Sigmoid colon (tissue), 7 donors: Measurements from ENCODE around the gene COBL. TPM values are rescaled to one million over a fixed set of nuclear protein-coding genes. Genes with fewer than 3 reads are reported as not detected.

Experiments
- DNase-seq: peaks from one replicate; pipeline ENCODE4 v3.0.0-alpha.2; 2019
- H3K27ac ChIP-seq, 4 donors: fragments of 200-600 bp; sonication (generic); one replicate each; pipeline ENCODE4 v1.5.1; 2016 to 2019; ENCODE audit warnings: mild to moderate bottlenecking in 1 of 4
- H3K27me3 ChIP-seq, 3 donors: fragments of 200-600 bp; sonication (generic); one replicate each; pipeline ENCODE4 v1.5.1; 2019; ENCODE audit warnings: mild to moderate bottlenecking in 1 of 3
- H3K36me3 ChIP-seq, 4 donors: fragments of 200-600 bp; sonication (generic); one replicate each; pipeline ENCODE4 v1.5.1; 2016 to 2019
- H3K4me1 ChIP-seq, 4 donors: fragments of 200-600 bp; sonication (generic); one replicate each; pipeline ENCODE4 v1.5.1; 2017 to 2019
- H3K4me3 ChIP-seq, 4 donors: fragments of 200-600 bp; sonication (generic); one replicate each; pipeline ENCODE4 v1.5.1; 2017 to 2019; ENCODE audit warnings: mild to moderate bottlenecking in 2 of 4, moderate library complexity in 1 of 4
- H3K9me3 ChIP-seq, 4 donors: fragments of 200-600 bp in 3 of 4; sonication (generic) in 3 of 4; one replicate each; pipeline versions ENCODE4 v1.5.1 to v1.6.1; 2013 to 2019
- EP300 ChIP-seq, 4 donors: sonication (generic); formaldehyde crosslinking; IDR thresholded peaks; one replicate each; pipeline ENCODE4 v1.6.1; 2017; ENCODE audit warnings: antibody characterized with exemption in 4 of 4
- POLR2A ChIP-seq, 2 donors: fragments of 450-650 bp; IDR thresholded peaks; one replicate each; pipeline ENCODE4 v1.6.1; 2016; ENCODE audit warnings: antibody characterized with exemption in 2 of 2, mild to moderate bottlenecking in 2 of 2, moderate library complexity in 2 of 2
- POLR2AphosphoS5 ChIP-seq, 4 donors: sonication (generic); formaldehyde crosslinking; IDR thresholded peaks; one replicate each; pipeline ENCODE4 v1.6.1; 2017; ENCODE audit warnings: antibody characterized with exemption in 4 of 4
- WGBS, 2 donors: extraction: QIAGEN DNeasy Blood & Tissue Kit; methylation state at CpG; one replicate each; pipeline ENCODE4 v1.1.7; 2013; 5-methylcytosine and 5-hydroxymethylcytosine counted together
- intact Hi-C: fragments of 100-400 bp; cut with DNase I; formaldehyde crosslinking; loops from one replicate; pipeline ENCODE4 v1.15.1; 2023
- polyA plus RNA-seq, 3 donors: library from polyadenylated mRNA; stranded (reverse); fragments of 200-250 nt; gene quantifications; one replicate each; pipeline ENCODE4 v1.2.3, GENCODE V29; 2013
- total RNA-seq, 4 donors: library from RNA; depleted of rRNA; stranded (reverse); fragments of >200 nt; gene quantifications; one replicate each; pipeline ENCODE4 v1.1.0, GENCODE V29; 2016
- TF ChIP-seq, protein P1 (sequence below), 4 experiments: fragments of 450-650 bp in 3 of 4; fragments of 200-600 bp in 1 of 4; IDR thresholded peaks; one replicate each; pipeline ENCODE4 v1.5.1; 2016 to 2019; ENCODE audit warnings: antibody characterized with exemption in 4 of 4, mild to moderate bottlenecking in 3 of 4, moderate library complexity in 2 of 4
- donor health status: healthy with polysubstance abuse.
- donor health status: Bipolar disorder and iron deficiency.
- donor health status: healthy.

Gene COBL
- total and polyA plus RNA-seq, 7 donors, result 3.0 to 27.6 (median 10.0) TPM

DNA sequence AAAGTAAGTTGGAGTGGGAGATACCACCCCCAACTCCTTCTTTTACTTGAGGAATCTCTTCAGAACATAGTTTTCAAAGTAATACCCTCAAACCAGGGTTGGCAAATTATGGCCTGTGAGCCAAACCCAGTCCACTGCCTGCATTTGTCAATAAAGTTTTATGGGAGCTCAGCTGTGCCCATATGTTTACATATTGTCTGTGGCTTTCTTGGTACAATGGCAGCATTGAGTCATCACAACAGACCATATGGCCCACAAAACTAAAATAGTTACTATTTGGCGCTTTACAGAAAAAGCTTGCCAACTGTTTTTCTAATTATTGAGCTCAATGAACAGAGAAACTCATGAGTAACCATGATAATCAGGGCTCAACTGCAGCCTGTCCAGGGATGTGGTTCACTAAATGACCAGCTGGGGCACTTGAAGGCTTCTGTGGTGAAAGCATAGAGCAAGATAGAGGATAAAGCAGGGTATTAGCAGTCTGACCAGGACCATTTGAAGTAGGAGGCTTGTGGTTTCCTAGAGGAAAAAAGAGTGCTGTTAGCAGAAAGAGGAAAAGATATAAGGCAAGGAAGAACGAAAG is 337.9 kb downstream of the COBL start:
- Histone ChIP-seq H3K4me1 (no peaks in the 10 kb centered on the region), H3K27me3 (no peaks in the 10 kb centered on the region), H3K36me3 (no peaks in the 10 kb centered on the region), H3K27ac (no peak overlapping the region), H3K9me3 (no peaks in the 10 kb centered on the region), H3K4me3 (no peak overlapping the region)
- no peak for TF ChIP-seq POLR2AphosphoS5 (IDR thresholded peaks at IDR 0.05)
- 55 to 70% methylated on average over 2 of the region's 2 CpGs for WGBS, 2 donors
- intact Hi-C loops, result no loop called here
- DNase-seq, result no peak

DNA sequence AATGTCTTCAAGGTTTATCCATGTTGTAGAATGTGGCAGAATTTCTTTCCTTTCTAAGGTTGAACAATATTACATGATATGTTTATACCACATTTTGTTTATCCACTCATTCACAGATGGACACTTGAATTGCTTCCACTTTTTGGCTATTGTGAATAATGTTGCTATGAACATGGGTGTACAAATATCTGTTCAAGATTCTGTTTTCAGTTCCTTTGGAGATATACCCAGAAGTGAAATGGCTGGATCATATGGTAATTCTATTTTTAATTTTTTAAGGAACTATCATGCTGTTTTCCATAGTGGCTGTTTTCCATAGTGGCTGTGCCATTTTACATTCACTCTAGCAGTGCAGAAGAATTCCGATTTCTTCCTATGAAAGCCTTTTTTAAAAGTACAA is 339.2 kb downstream of the COBL start:
- no peak for DNase-seq
- Histone ChIP-seq H3K4me3 (no peak overlapping the region), H3K36me3 (no peaks in the 10 kb centered on the region), H3K27ac (no peak overlapping the region), H3K4me1 (no peaks in the 10 kb centered on the region), H3K27me3 (no peaks in the 10 kb centered on the region), H3K9me3 (no peaks in the 10 kb centered on the region)
- no peak for TF ChIP-seq POLR2AphosphoS5 (IDR thresholded peaks at IDR 0.05)
- 91% methylated on average over 1 of the region's 1 CpG for WGBS, 2 donors
- intact Hi-C loops, result no loop called here

DNA sequence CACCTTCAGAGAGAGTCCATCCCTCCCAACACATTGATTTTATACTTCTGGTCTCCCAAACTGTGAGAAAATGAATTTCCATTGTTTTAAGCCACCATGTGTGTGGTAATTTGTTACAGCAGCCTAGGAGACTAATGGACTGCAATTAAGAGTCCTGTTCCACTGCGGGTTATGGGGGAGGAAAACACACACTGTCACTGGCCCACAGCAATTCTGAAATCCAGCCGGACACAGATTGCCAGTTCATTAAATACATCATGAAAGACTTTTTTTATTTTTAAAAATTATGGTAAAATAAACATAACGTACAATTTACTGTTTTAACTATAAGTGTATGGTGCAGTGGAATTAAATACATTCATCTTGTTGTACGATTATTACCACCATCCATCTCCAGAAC is 340.5 kb downstream of the COBL start:
- Histone ChIP-seq H3K4me3 (no peak overlapping the region), H3K27me3 (no peaks in the 10 kb centered on the region), H3K9me3 (no peaks in the 10 kb centered on the region), H3K4me1 (no peaks in the 10 kb centered on the region), H3K36me3 (no peaks in the 10 kb centered on the region), H3K27ac (no peak overlapping the region)
- intact Hi-C loops, result no loop called here
- TF ChIP-seq POLR2AphosphoS5 (IDR thresholded peaks at IDR 0.05) (no peak), POLR2A (IDR thresholded peaks at IDR 0.05) (no peak), EP300 (IDR thresholded peaks at IDR 0.05) (no peak)
- TF ChIP-seq, protein P1, sequence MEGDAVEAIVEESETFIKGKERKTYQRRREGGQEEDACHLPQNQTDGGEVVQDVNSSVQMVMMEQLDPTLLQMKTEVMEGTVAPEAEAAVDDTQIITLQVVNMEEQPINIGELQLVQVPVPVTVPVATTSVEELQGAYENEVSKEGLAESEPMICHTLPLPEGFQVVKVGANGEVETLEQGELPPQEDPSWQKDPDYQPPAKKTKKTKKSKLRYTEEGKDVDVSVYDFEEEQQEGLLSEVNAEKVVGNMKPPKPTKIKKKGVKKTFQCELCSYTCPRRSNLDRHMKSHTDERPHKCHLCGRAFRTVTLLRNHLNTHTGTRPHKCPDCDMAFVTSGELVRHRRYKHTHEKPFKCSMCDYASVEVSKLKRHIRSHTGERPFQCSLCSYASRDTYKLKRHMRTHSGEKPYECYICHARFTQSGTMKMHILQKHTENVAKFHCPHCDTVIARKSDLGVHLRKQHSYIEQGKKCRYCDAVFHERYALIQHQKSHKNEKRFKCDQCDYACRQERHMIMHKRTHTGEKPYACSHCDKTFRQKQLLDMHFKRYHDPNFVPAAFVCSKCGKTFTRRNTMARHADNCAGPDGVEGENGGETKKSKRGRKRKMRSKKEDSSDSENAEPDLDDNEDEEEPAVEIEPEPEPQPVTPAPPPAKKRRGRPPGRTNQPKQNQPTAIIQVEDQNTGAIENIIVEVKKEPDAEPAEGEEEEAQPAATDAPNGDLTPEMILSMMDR (IDR thresholded peaks at IDR 0.05), result no peak
- no peak for DNase-seq
- WGBS, 2 donors, result 91 to 95% methylated on average over 4 of the region's 4 CpGs

DNA sequence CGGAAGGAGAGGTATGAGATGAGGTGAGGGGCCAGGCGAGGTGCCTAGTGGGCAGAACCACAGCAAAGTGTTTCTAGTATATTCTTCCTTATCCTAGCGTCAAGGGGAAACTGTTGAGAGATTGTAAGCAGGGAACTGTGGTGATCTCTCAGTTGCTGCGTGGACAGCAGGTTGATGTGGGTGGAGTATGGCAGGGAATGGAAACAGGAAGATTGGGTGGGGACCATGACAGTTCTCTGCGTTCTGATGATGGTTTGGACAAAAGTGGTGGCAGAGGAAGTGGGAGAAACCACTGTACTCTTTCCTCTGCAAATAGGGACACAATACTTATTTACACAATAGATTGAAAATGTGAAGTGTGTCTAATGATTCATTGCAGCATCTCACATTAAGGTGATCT is 342.4 kb downstream of the COBL start:
- Histone ChIP-seq H3K9me3 (no peaks in the 10 kb centered on the region), H3K4me1 (no peaks in the 10 kb centered on the region), H3K36me3 (no peaks in the 10 kb centered on the region), H3K4me3 (no peak overlapping the region), H3K27ac (no peak overlapping the region), H3K27me3 (no peaks in the 10 kb centered on the region)
- DNase-seq, result no peak
- 66 to 75% methylated on average over 5 of the region's 5 CpGs for WGBS, 2 donors
- TF ChIP-seq POLR2AphosphoS5 (IDR thresholded peaks at IDR 0.05) (no peak), EP300 (IDR thresholded peaks at IDR 0.05) (no peak), POLR2A (IDR thresholded peaks at IDR 0.05) (no peak)
- TF ChIP-seq, protein P1 (IDR thresholded peaks at IDR 0.05), result no peak
- intact Hi-C loops, result no loop called here

DNA sequence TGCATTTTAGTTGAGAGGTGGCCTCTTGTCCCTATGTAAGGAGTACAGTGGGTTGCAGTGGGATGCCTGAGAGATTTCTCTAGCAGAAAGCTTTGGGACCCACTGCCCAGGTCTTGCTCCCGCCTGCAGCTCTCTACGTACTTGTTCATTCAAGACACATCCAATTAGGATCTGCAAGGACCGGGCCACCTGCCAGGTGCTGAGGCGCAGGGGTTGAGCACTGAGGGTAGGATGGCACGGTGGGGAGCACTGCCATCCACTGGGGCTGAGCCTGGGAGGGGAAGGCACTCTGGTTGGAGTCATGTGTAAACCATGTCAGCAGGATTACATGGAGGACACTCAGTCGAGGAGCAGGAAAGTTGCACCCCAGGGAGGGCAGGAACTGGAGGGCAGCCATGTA is 342.8 kb downstream of the COBL start:
- DNase-seq, result no peak
- 89 to 90% methylated on average over 6 of the region's 6 CpGs for WGBS, 2 donors
- H3K4me3 ChIP-seq, result no peak overlapping the region
- no peak overlapping the region for H3K27ac ChIP-seq
- H3K36me3 ChIP-seq, result no peaks in the 10 kb centered on the region
- no peaks in the 10 kb centered on the region for H3K27me3 ChIP-seq
- H3K4me1 ChIP-seq, result no peaks in the 10 kb centered on the region
- no peak for TF ChIP-seq EP300 (IDR thresholded peaks at IDR 0.05)
- no peak for TF ChIP-seq POLR2AphosphoS5 (IDR thresholded peaks at IDR 0.05)
- TF ChIP-seq POLR2A (IDR thresholded peaks at IDR 0.05), result no peak
- TF ChIP-seq, protein P1 (IDR thresholded peaks at IDR 0.05), result no peak
- no peaks in the 10 kb centered on the region for H3K9me3 ChIP-seq
- intact Hi-C loops, result no loop called here

DNA sequence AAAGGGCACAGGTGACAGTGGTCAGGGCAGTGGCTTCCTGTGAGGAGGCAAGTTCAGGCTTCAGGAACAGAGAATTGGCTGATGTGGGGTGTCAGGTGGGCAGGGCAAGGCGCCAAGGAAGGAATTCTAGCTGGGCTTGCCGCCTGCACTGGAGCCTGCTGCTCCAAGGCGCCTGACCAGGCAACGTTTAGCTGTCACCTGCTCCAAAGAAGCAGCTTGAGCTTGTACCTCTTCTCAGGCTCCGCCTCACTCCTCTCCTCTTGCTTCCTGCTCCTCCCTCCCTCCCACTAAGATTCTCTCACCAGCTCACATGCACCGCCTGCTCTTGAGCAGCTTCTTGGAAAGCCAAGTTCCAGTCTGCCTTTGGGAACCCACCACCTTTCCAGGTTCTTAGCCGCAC is 346.5 kb downstream of the COBL start:
- intact Hi-C loops, result no loop called here
- Histone ChIP-seq H3K9me3 (no peaks in the 10 kb centered on the region), H3K27ac (no peak overlapping the region), H3K4me1 (no peaks in the 10 kb centered on the region), H3K36me3 (no peaks in the 10 kb centered on the region), H3K27me3 (no peaks in the 10 kb centered on the region), H3K4me3 (no peak overlapping the region)
- no peak for DNase-seq
- TF ChIP-seq POLR2AphosphoS5 (IDR thresholded peaks at IDR 0.05) (no peak), POLR2A (IDR thresholded peaks at IDR 0.05) (no peak), EP300 (IDR thresholded peaks at IDR 0.05) (no peak)
- WGBS, 2 donors, result 34 to 76% methylated on average over 7 of the region's 7 CpGs
